ENCODE results near the gene SEPTIN10. TPM values are rescaled to one million over a fixed set of nuclear protein-coding genes. Genes with fewer than 3 reads are reported as not detected.

Gene SEPTIN10
- total and polyA plus RNA-seq, 4 donors: 30.2 to 117 (median 48.3) TPM

- DNase-seq: peak; percentile 81 to 84 (median 83)
- peaks cover 0 to 8% (median 2%) of the 10 kb centered on the region in 4 donors for H3K9me3 ChIP-seq (ENCODE audit: control insufficient read depth in 4 of 4, insufficient read depth in 3 of 4, low read length in 3 of 4)
- H3K27ac ChIP-seq (ENCODE audit: low read depth in 1 of 2, low read length in 1 of 2): no peak overlapping the region
- peak; percentile 43 for ATAC-seq (ENCODE audit: insufficient read depth, low FRiP score)
- no peaks in the 10 kb centered on the region for H3K36me3 ChIP-seq (ENCODE audit: control insufficient read depth in 4 of 4, insufficient read depth in 4 of 4, low read length in 4 of 4)
- no peak overlapping the region for H3K4me3 ChIP-seq
- no peak overlapping the region for H3K9ac ChIP-seq (ENCODE audit: insufficient read depth in 1 of 2, low read length in 2 of 2)
- no peaks in the 10 kb centered on the region for H3K27me3 ChIP-seq (ENCODE audit: control insufficient read depth in 3 of 3, insufficient read depth in 3 of 3, low read length in 2 of 3)
- TF ChIP-seq, protein P1, sequence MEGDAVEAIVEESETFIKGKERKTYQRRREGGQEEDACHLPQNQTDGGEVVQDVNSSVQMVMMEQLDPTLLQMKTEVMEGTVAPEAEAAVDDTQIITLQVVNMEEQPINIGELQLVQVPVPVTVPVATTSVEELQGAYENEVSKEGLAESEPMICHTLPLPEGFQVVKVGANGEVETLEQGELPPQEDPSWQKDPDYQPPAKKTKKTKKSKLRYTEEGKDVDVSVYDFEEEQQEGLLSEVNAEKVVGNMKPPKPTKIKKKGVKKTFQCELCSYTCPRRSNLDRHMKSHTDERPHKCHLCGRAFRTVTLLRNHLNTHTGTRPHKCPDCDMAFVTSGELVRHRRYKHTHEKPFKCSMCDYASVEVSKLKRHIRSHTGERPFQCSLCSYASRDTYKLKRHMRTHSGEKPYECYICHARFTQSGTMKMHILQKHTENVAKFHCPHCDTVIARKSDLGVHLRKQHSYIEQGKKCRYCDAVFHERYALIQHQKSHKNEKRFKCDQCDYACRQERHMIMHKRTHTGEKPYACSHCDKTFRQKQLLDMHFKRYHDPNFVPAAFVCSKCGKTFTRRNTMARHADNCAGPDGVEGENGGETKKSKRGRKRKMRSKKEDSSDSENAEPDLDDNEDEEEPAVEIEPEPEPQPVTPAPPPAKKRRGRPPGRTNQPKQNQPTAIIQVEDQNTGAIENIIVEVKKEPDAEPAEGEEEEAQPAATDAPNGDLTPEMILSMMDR (IDR thresholded peaks at IDR 0.05; ENCODE audit: control extremely low read depth, extremely low read depth): peak; percentile 70
- peaks cover 0 to 6% (median 0%) of the 10 kb centered on the region in 5 donors for H3K4me1 ChIP-seq (ENCODE audit: control insufficient read depth in 5 of 5, insufficient read depth in 5 of 5, low read length in 5 of 5)
- 53 to 60% methylated on average over 19 of the region's 19 CpGs for WGBS, 2 donors
Measured at GRCh38 chr2:109510136-109511028, 103.4 kb downstream of the SEPTIN10 start.

- H3K27me3 ChIP-seq (ENCODE audit: control insufficient read depth in 3 of 3, insufficient read depth in 3 of 3, low read length in 2 of 3): no peaks in the 10 kb centered on the region
- DNase-seq (no peak), ATAC-seq (ENCODE audit: insufficient read depth, low FRiP score) (no peak)
- no peak overlapping the region for H3K4me3 ChIP-seq
- TF ChIP-seq, protein P1 (IDR thresholded peaks at IDR 0.05; ENCODE audit: control extremely low read depth, extremely low read depth): no peak
- H3K36me3 ChIP-seq (ENCODE audit: control insufficient read depth in 4 of 4, insufficient read depth in 4 of 4, low read length in 4 of 4): peaks cover 0 to 2% (median 0%) of the 10 kb centered on the region in 4 donors
- WGBS, 2 donors: 69 to 77% methylated on average over 8 of the region's 8 CpGs
- peaks cover 0 to 2% (median 0%) of the 10 kb centered on the region in 5 donors for H3K4me1 ChIP-seq (ENCODE audit: control insufficient read depth in 5 of 5, insufficient read depth in 5 of 5, low read length in 5 of 5)
- H3K27ac ChIP-seq (ENCODE audit: low read depth in 1 of 2, low read length in 1 of 2): no peak overlapping the region
- H3K9ac ChIP-seq (ENCODE audit: insufficient read depth in 1 of 2, low read length in 2 of 2): no peak overlapping the region
- peaks cover 0 to 11% (median 2%) of the 10 kb centered on the region in 4 donors for H3K9me3 ChIP-seq (ENCODE audit: control insufficient read depth in 4 of 4, insufficient read depth in 3 of 4, low read length in 3 of 4)
Measured at GRCh38 chr2:109508556-109508955, 105.2 kb downstream of the SEPTIN10 start.

DNA sequence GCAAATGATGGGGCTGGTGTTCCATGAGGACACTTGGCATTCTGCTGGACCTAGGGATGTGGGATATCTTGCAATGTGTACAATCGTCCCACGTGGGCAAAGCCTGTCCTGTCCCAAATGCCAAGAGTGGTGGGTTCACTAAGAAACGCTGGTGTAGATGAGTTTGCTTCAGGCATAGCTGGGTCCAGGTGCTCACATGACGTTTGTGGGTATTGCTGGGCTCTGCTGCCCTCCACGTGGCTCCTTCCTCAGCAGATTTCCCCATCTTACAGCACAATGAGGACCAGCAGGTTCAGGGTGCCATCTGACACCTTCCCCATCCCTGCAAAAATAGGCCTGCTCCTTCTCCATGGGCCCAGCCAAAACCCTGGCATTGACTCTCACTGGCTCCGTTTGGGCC is 105.9 kb downstream of the SEPTIN10 start:
- DNase-seq: no peak
- 71 to 72% methylated on average over 6 of the region's 6 CpGs for WGBS, 2 donors

More for the DNA sequence above, 105.9 kb downstream of the SEPTIN10 start:
- Histone ChIP-seq H3K4me3 (no peak overlapping the region), H3K36me3 (ENCODE audit: control insufficient read depth in 4 of 4, insufficient read depth in 4 of 4, low read length in 4 of 4) (peaks cover 0 to 2% (median 0%) of the 10 kb centered on the region in 4 donors), H3K9ac (ENCODE audit: insufficient read depth in 1 of 2, low read length in 2 of 2) (no peak overlapping the region), H3K9me3 (ENCODE audit: control insufficient read depth in 4 of 4, insufficient read depth in 3 of 4, low read length in 3 of 4) (peaks cover 0 to 11% (median 2%) of the 10 kb centered on the region in 4 donors), H3K27ac (ENCODE audit: low read depth in 1 of 2, low read length in 1 of 2) (no peak overlapping the region), H3K27me3 (ENCODE audit: control insufficient read depth in 3 of 3, insufficient read depth in 3 of 3, low read length in 2 of 3) (no peaks in the 10 kb centered on the region), H3K4me1 (ENCODE audit: control insufficient read depth in 5 of 5, insufficient read depth in 5 of 5, low read length in 5 of 5) (no peaks in the 10 kb centered on the region)
- no peak for ATAC-seq (ENCODE audit: insufficient read depth, low FRiP score)
- TF ChIP-seq, protein P1 (IDR thresholded peaks at IDR 0.05; ENCODE audit: control extremely low read depth, extremely low read depth): no peak

All from lung (tissue), 12 donors.